ENCODE results near the gene IMPG2. TPM values are rescaled to one million over a fixed set of nuclear protein-coding genes. Genes with fewer than 3 reads are reported as not detected.

The IMPG2 gene
- total RNA-seq, 2 donors from 2014 or later = 0.18 to 0.26 TPM

DNA sequence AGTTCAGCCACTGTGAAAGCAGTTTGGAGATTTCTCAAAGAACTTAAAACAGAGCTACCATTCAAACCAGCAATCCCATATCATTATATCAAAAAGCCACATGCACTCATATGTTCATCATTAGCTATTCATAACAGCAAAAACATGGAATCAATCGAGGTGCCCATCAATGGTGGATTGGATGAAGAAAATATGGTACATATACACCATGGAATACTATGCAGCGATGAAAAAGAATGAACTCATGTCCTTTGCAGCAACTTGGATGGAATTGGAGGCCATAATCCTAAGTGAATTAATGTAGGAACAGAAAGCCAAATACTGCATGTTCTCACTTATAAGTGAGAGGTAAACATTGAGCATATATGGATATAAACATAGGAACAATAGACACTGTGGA, 32.1 kb downstream of the IMPG2 start:
- H3K36me3 ChIP-seq (ENCODE audit: control insufficient read depth, insufficient read depth, low read length) = no peaks in the 10 kb centered on the region
- no peaks in the 10 kb centered on the region for H3K4me1 Mint-ChIP-seq
- peaks cover 7% of the 10 kb centered on the region for H3K9me3 Mint-ChIP-seq
- no peaks in the 10 kb centered on the region for H3K9me3 ChIP-seq (ENCODE audit: control insufficient read depth, low read length)
- no peaks in the 10 kb centered on the region for H3K27me3 ChIP-seq (ENCODE audit: control insufficient read depth, insufficient read depth, low read length, poor library complexity, severe bottlenecking)
- H3K9ac ChIP-seq (ENCODE audit: extremely low read depth, low read length, poor library complexity, severe bottlenecking) = no peak overlapping the region
- H3K27ac Mint-ChIP-seq = no peak overlapping the region
- H3K36me3 Mint-ChIP-seq (ENCODE audit: low read depth) = no peaks in the 10 kb centered on the region
- TF ChIP-seq, protein P1, sequence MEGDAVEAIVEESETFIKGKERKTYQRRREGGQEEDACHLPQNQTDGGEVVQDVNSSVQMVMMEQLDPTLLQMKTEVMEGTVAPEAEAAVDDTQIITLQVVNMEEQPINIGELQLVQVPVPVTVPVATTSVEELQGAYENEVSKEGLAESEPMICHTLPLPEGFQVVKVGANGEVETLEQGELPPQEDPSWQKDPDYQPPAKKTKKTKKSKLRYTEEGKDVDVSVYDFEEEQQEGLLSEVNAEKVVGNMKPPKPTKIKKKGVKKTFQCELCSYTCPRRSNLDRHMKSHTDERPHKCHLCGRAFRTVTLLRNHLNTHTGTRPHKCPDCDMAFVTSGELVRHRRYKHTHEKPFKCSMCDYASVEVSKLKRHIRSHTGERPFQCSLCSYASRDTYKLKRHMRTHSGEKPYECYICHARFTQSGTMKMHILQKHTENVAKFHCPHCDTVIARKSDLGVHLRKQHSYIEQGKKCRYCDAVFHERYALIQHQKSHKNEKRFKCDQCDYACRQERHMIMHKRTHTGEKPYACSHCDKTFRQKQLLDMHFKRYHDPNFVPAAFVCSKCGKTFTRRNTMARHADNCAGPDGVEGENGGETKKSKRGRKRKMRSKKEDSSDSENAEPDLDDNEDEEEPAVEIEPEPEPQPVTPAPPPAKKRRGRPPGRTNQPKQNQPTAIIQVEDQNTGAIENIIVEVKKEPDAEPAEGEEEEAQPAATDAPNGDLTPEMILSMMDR (conservative IDR thresholded peaks at IDR 0.05) = no peak
- no peak for DNase-seq
- no peak overlapping the region for H3K27ac ChIP-seq (ENCODE audit: low read depth, low read length)
- H3K4me3 Mint-ChIP-seq = no peak overlapping the region
- H3K4me3 ChIP-seq (ENCODE audit: low read length) = no peak overlapping the region
- WGBS, 2 experiments (ENCODE audit: insufficient coverage in 1 of 2, insufficient read length in 1 of 2) = 92 to 97% methylated on average over 1 to 2 of the region's 2 CpGs
- no peaks in the 10 kb centered on the region for H3K4me1 ChIP-seq (ENCODE audit: control insufficient read depth, insufficient read depth, low read length)
- H3K27me3 Mint-ChIP-seq (ENCODE audit: insufficient read depth) = no peaks in the 10 kb centered on the region

DNA sequence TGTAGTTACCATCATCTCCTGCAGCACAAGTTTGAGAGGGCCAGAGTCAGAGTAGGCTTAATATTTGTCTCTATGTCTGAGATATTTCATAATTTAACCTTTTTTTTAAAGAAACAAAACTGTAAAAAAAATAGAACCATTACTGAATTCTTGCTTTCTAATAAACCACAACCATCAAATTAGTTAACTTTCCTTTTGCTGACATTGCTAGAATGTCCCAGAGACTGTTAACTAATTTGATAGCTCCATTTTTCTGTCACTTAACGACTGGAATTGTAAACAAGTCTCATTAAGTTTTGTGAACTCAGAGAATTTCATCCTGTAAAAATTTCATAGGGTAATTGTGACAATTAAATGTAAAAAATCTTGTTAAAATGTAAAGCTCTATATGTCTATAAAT, 35.6 kb downstream of the IMPG2 start:
- TF ChIP-seq, protein P1 (conservative IDR thresholded peaks at IDR 0.05) = no peak

DNA sequence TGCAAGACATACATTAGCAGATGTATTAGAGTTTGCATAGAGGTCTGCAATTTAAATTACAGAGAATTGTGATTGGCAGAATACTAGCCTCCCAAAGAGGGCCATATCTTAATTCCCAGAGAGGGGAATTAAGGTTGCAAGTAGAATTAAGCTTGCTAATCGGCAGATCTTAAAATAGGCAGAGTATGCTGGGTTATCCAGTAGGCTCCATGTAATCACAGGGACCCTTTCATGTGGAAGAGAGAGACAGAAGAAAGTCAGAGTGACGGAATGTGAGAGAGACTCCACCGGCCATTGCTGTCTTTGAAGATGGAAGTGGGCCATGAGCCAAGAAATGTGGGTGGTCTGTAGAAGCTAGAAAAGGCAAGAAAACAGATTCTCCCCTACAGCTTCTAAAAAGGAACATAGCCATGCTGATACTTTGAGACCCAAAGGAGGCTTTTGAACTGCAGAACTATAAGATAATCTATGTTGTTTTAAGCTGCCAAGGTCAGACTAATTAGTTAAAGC, 38.8 kb downstream of the IMPG2 start:
- Histone ChIP-seq H3K9ac (ENCODE audit: extremely low read depth, low read length, poor library complexity, severe bottlenecking) (no peak overlapping the region), H3K27me3 (ENCODE audit: control insufficient read depth, insufficient read depth, low read length, poor library complexity, severe bottlenecking) (no peaks in the 10 kb centered on the region), H3K4me1 (ENCODE audit: control insufficient read depth, insufficient read depth, low read length) (no peaks in the 10 kb centered on the region), H3K36me3 (ENCODE audit: control insufficient read depth, insufficient read depth, low read length) (no peaks in the 10 kb centered on the region), H3K27ac (ENCODE audit: low read depth, low read length) (no peak overlapping the region), H3K4me3 (ENCODE audit: low read length) (no peak overlapping the region), H3K9me3 (ENCODE audit: control insufficient read depth, low read length) (no peaks in the 10 kb centered on the region)
- no peak for DNase-seq
- Mint-ChIP-seq H3K4me3 (no peak overlapping the region), H3K27me3 (ENCODE audit: insufficient read depth) (no peaks in the 10 kb centered on the region), H3K4me1 (peaks cover 1% of the 10 kb centered on the region), H3K36me3 (ENCODE audit: low read depth) (no peaks in the 10 kb centered on the region), H3K27ac (no peak overlapping the region), H3K9me3 (no peaks in the 10 kb centered on the region)
- 82 to 88% methylated on average over 3 of the region's 3 CpGs for whole genome bisulfite sequencing, 2 experiments (ENCODE audit: insufficient coverage in 1 of 2, insufficient read length in 1 of 2)
- TF ChIP-seq, protein P1 (conservative IDR thresholded peaks at IDR 0.05) = no peak

More for the DNA sequence above, 35.6 kb downstream of the IMPG2 start:
- peaks cover 7% of the 10 kb centered on the region for H3K9me3 Mint-ChIP-seq
- Histone ChIP-seq H3K36me3 (ENCODE audit: control insufficient read depth, insufficient read depth, low read length) (no peaks in the 10 kb centered on the region), H3K9me3 (ENCODE audit: control insufficient read depth, low read length) (no peaks in the 10 kb centered on the region), H3K27ac (ENCODE audit: low read depth, low read length) (no peak overlapping the region), H3K4me1 (ENCODE audit: control insufficient read depth, insufficient read depth, low read length) (no peaks in the 10 kb centered on the region), H3K9ac (ENCODE audit: extremely low read depth, low read length, poor library complexity, severe bottlenecking) (no peak overlapping the region), H3K4me3 (ENCODE audit: low read length) (no peak overlapping the region), H3K27me3 (ENCODE audit: control insufficient read depth, insufficient read depth, low read length, poor library complexity, severe bottlenecking) (no peaks in the 10 kb centered on the region)
- no peak for DNase-seq
- H3K36me3 Mint-ChIP-seq (ENCODE audit: low read depth) = no peaks in the 10 kb centered on the region
- WGBS, 2 experiments (ENCODE audit: insufficient coverage in 1 of 2, insufficient read length in 1 of 2) = 80% methylated on average over 1 of the region's 1 CpG; no CpG with 5 or more reads in 1 of the 2 experiments
- H3K27ac Mint-ChIP-seq = no peak overlapping the region
- no peaks in the 10 kb centered on the region for H3K27me3 Mint-ChIP-seq (ENCODE audit: insufficient read depth)
- H3K4me1 Mint-ChIP-seq = peaks cover under 1% of the 10 kb centered on the region
- H3K4me3 Mint-ChIP-seq = no peak overlapping the region

Measured in endodermal cell (in vitro differentiated cells).